ENCODE measurements around the gene ZCCHC24. TPM values are rescaled to one million over a fixed set of nuclear protein-coding genes. Genes with fewer than 3 reads are reported as not detected.
A peak's percentile ranks its signal among the peaks of the same experiment; 100 is the strongest.

The ZCCHC24 gene
- total RNA-seq = under 1 TPM; 0.67 to 0.85 TPM
- polyA plus RNA-seq (2013, experiment 1 of 2) = 1.1 TPM
- 2.1 TPM for polyA plus RNA-seq (2013, experiment 2 of 2)
- 0.46 to 11.4 (median 2.4) reads per million in 172 experiments for total RNA-seq

DNA sequence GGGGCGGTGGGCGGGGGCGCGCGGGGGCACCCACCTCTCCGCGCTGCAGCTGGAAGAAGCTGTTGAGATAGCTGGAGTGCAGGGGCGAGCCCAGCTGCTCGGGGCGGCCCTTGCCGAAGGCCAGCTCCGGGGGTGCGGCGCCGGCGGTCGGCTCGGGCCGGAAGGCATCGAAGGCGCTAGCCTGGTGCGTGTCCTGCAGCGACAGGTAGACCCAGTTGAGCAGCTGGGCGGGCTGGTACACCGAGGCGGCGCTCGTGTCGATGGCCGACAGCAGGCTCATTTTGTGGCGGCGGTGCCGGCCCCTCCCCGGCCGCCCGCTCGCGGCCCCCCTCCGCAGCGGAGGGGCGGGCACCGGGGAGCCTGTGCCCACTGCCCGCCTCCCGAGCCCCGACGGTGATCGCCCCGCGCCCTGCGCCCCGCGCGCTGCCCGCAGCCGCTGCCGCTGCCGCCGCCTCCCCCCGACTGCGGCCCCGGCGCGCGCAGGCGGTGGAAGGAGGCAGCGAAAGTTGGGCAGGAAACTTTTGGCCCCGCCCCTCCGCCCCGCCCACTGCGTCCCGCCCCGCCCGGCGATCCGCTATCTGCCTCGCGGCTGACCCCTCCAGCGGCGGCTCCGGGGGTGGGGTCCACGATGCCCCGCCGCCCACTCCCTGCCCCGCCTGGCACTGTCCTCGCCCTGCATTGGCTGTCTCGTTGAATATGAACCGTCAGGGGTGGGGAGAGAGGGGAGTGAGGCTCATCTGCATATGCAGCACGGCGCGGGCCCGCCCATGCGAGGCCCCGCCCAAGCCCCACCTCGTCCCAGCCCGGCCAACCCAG is at the start of gene ZCCHC24:
Gene ZCCHC24 (minus strand): TSS at position 464 of the 816 bp plus-strand sequence. CDS start 184 bp downstream, at position 280.
- H3K36me3 ChIP-seq (ENCODE audit: insufficient read depth, low read length) = no peaks in the 10 kb centered on the region
- no peaks in the 10 kb centered on the region for H3K9me3 Mint-ChIP-seq
- H3K4me3 ChIP-seq (ENCODE audit: low read length) = peak within 1 kb of the TSS; percentile 58
- H3K4me3 Mint-ChIP-seq = peak within 1 kb of the TSS; percentile 94
- H3K4me1 Mint-ChIP-seq (ENCODE audit: low read depth) = peaks cover 32% of the 10 kb centered on the region
- intact Hi-C loops (cut with DNase I, micrococcal nuclease) = loop anchor here (5.0 to 10.0 kb wide), 5 partner anchors 381 to 1413 kb away; partner anchors contain the start of genes RPS24 (in 2 of the 2), ANXA11 (in 1 of the 2) and ZMIZ1 (in 1 of the 2)
- TF ChIP-seq, protein P1, sequence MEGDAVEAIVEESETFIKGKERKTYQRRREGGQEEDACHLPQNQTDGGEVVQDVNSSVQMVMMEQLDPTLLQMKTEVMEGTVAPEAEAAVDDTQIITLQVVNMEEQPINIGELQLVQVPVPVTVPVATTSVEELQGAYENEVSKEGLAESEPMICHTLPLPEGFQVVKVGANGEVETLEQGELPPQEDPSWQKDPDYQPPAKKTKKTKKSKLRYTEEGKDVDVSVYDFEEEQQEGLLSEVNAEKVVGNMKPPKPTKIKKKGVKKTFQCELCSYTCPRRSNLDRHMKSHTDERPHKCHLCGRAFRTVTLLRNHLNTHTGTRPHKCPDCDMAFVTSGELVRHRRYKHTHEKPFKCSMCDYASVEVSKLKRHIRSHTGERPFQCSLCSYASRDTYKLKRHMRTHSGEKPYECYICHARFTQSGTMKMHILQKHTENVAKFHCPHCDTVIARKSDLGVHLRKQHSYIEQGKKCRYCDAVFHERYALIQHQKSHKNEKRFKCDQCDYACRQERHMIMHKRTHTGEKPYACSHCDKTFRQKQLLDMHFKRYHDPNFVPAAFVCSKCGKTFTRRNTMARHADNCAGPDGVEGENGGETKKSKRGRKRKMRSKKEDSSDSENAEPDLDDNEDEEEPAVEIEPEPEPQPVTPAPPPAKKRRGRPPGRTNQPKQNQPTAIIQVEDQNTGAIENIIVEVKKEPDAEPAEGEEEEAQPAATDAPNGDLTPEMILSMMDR (IDR thresholded peaks at IDR 0.05) = no peak
- peaks cover 5% of the 10 kb centered on the region for H3K36me3 Mint-ChIP-seq (ENCODE audit: low read depth)
- POLR2A ChIA-PET = interaction anchor here (0.6 to 1.4 kb wide), 3 partner anchors 122 to 1043 kb away, joined by 3 to 5 read pairs (median 3); no protein-coding TSS in a partner anchor
- H3K27ac ChIP-seq (ENCODE audit: low read depth in 1 of 2, low read length in 2 of 2) = no peak within 1 kb of the TSS
- peaks cover 33% of the 10 kb centered on the region for H3K4me1 ChIP-seq (ENCODE audit: insufficient read depth, low read length)
- no peaks in the 10 kb centered on the region for H3K27me3 ChIP-seq (ENCODE audit: control insufficient read depth in 1 of 2, insufficient read depth in 2 of 2, low read length in 2 of 2)
- peak within 1 kb of the TSS; percentile 83 for H3K27ac Mint-ChIP-seq
- no peaks in the 10 kb centered on the region for H3K9me3 ChIP-seq (ENCODE audit: control insufficient read depth in 1 of 2, insufficient read depth in 1 of 2, low read length in 2 of 2)
- CTCF ChIA-PET = interaction anchor here (0.8 to 1.9 kb wide), 3 partner anchors 71 to 154 kb away, joined by 3 to 4 read pairs (median 3); partner anchors contain the start of gene PPIF
- ATAC-seq (ENCODE audit: poor library complexity) = peak; percentile 91
- no peaks in the 10 kb centered on the region for H3K27me3 Mint-ChIP-seq
- DNase-seq = peak; percentile 87 to 98 (median 93)

DNA sequence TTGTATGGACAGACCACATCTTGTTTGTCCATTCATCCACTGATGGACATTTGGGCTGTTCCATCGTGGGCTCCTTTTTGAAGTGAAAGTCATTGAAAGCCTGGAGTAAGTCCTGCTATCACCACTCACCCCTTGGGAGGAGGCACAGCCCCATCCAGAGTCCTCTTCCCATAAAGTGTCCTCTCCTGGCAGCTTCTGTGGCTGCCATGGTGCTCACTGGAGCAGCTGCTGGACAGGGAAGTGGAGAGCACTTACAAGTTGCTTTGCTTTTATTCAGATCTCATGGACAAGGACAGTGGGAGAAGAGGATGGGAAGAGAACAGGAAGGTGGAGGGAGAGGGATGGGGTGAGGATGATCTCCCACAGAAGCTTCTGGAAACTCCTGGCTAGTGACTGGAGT is 48.4 kb upstream of the ZCCHC24 start:
- no peak overlapping the region for H3K4me3 Mint-ChIP-seq
- no peak overlapping the region for H3K27ac Mint-ChIP-seq
- no peaks in the 10 kb centered on the region for H3K9me3 Mint-ChIP-seq
- peaks cover 24% of the 10 kb centered on the region for H3K27me3 Mint-ChIP-seq
- H3K27ac ChIP-seq (ENCODE audit: low read depth in 1 of 2, low read length in 2 of 2) = no peak overlapping the region
- H3K9me3 ChIP-seq (ENCODE audit: control insufficient read depth in 1 of 2, insufficient read depth in 1 of 2, low read length in 2 of 2) = no peaks in the 10 kb centered on the region
- no peak for DNase-seq
- ChIA-PET CTCF (no interaction called here), POLR2A (no interaction called here)
- peaks cover 0 to 3% of the 10 kb centered on the region in 2 experiments for H3K27me3 ChIP-seq (ENCODE audit: control insufficient read depth in 1 of 2, insufficient read depth in 2 of 2, low read length in 2 of 2)
- TF ChIP-seq, protein P1 (IDR thresholded peaks at IDR 0.05) = no peak
- intact Hi-C loops (cut with DNase I, micrococcal nuclease) = no loop called here
- H3K4me3 ChIP-seq (ENCODE audit: low read length) = no peak overlapping the region
- H3K36me3 ChIP-seq (ENCODE audit: insufficient read depth, low read length) = no peaks in the 10 kb centered on the region
- no peaks in the 10 kb centered on the region for H3K4me1 Mint-ChIP-seq (ENCODE audit: low read depth)
- no peaks in the 10 kb centered on the region for H3K4me1 ChIP-seq (ENCODE audit: insufficient read depth, low read length)
- H3K36me3 Mint-ChIP-seq (ENCODE audit: low read depth) = no peaks in the 10 kb centered on the region
- ATAC-seq (ENCODE audit: poor library complexity) = no peak

DNA sequence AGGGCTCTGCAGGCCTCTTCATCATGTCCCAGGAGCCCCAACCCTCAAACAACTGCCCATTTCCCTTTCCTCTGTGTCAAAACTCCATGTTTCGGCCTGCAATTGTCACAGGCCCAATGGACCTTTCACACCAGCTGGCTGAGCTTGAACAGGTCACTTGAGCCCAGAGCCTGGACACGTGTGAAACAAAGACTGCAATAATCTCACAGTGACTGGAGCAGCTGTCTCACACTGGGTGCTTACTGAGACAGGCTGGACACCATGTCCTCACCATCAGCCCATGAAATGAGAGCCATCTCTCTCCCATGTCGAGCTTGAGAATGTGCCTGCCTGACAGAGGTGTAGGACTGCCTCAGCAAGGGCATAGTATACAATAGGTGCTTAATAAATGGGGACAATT is 47.4 kb upstream of the ZCCHC24 start:
- H3K4me3 ChIP-seq (ENCODE audit: low read length) = no peak overlapping the region
- TF ChIP-seq, protein P1 (IDR thresholded peaks at IDR 0.05) = no peak
- Mint-ChIP-seq H3K9me3 (no peaks in the 10 kb centered on the region), H3K27ac (no peak overlapping the region), H3K36me3 (ENCODE audit: low read depth) (no peaks in the 10 kb centered on the region), H3K27me3 (peaks cover 15% of the 10 kb centered on the region), H3K4me3 (no peak overlapping the region), H3K4me1 (ENCODE audit: low read depth) (no peaks in the 10 kb centered on the region)
- POLR2A ChIA-PET = no interaction called here
- ATAC-seq (ENCODE audit: poor library complexity) (no peak), DNase-seq (no peak)
- no peaks in the 10 kb centered on the region for H3K9me3 ChIP-seq (ENCODE audit: control insufficient read depth in 1 of 2, insufficient read depth in 1 of 2, low read length in 2 of 2)
- intact Hi-C loops (cut with DNase I, micrococcal nuclease) = no loop called here
- CTCF ChIA-PET = no interaction called here
- no peaks in the 10 kb centered on the region for H3K4me1 ChIP-seq (ENCODE audit: insufficient read depth, low read length)
- H3K27me3 ChIP-seq (ENCODE audit: control insufficient read depth in 1 of 2, insufficient read depth in 2 of 2, low read length in 2 of 2) = peaks cover 0 to 3% of the 10 kb centered on the region in 2 experiments
- H3K36me3 ChIP-seq (ENCODE audit: insufficient read depth, low read length) = no peaks in the 10 kb centered on the region
- H3K27ac ChIP-seq (ENCODE audit: low read depth in 1 of 2, low read length in 2 of 2) = no peak overlapping the region

Measured in CD4-positive, alpha-beta T cell (primary cell).